Testis (tissue), 3 donors: ENCODE results near the gene NACC2. TPM values are rescaled to one million over a fixed set of nuclear protein-coding genes. Genes with fewer than 3 reads are reported as not detected.

Experiments used
- DNase-seq: peaks from one replicate; pipeline ENCODE4 v3.0.0-alpha.2; 2019
- H3K27ac ChIP-seq, 2 donors: fragments of 200-600 bp; sonication (generic); one replicate each; pipeline ENCODE4 v1.5.1; 2019
- H3K27me3 ChIP-seq: fragments of 200-600 bp; sonication (generic); one replicate; pipeline ENCODE4 v1.5.1; 2019
- H3K36me3 ChIP-seq: fragments of 200-600 bp; sonication (generic); one replicate; pipeline ENCODE4 v1.5.1; 2017; ENCODE audit warnings: low read depth; ENCODE audit errors: missing control alignments
- H3K4me1 ChIP-seq: fragments of 200-600 bp; sonication (generic); one replicate; pipeline ENCODE4 v1.5.1; 2019
- H3K4me3 ChIP-seq, 2 donors: fragments of 200-600 bp; sonication (generic); one replicate each; pipeline ENCODE4 v1.5.1; 2017 to 2019
- H3K9me3 ChIP-seq: fragments of 200-600 bp; sonication (generic); one replicate; pipeline ENCODE4 v1.5.1; 2017
- POLR2A ChIP-seq: fragments of 450-650 bp; IDR thresholded peaks from one replicate; pipeline ENCODE4 v1.6.1; 2017; ENCODE audit warnings: antibody characterized with exemption, mild to moderate bottlenecking, moderate library complexity
- WGBS, 2 donors: methylation state at CpG; one replicate each; pipeline ENCODE4 v1.1.5; 2018; 5-methylcytosine and 5-hydroxymethylcytosine counted together
- intact Hi-C: fragments of 100-400 bp; cut with DNase I; formaldehyde crosslinking; loops from one replicate; pipeline ENCODE4 v1.15.1; 2023; ENCODE audit warnings: low total_unique reads
- polyA plus RNA-seq: library from polyadenylated mRNA; stranded (reverse); fragments of 350-450 nt; fragmentation: Illumina TruSeq; extraction: RNeasy Lipid Tissue Mini Kit (QIAGEN cat#74804); gene quantifications from one replicate; pipeline ENCODE4 v1.2.3, GENCODE V29; 2014; ENCODE audit warnings: low read depth, low replicate concordance; ENCODE audit not compliant: insufficient read depth
- total RNA-seq, 2 donors: library from RNA; depleted of rRNA; stranded (reverse); fragments of >200 nt; gene quantifications; one replicate each; pipeline ENCODE4 v1.2.3, GENCODE V29; 2016
- TF ChIP-seq, protein P1 (sequence below), 3 experiments: fragments of 450-650 bp in 2 of 3; fragments of 200-600 bp in 1 of 3; sonication (generic) in 1 of 3; IDR thresholded peaks; one replicate each; pipeline ENCODE4 v1.5.1; 2016 to 2019; ENCODE audit warnings: antibody characterized with exemption in 3 of 3, mild to moderate bottlenecking in 2 of 3, moderate library complexity in 1 of 3

The NACC2 gene
- total and polyA plus RNA-seq, 3 donors from 2014 or later, result 29.3 to 49.7 (median 49.5) TPM

DNA sequence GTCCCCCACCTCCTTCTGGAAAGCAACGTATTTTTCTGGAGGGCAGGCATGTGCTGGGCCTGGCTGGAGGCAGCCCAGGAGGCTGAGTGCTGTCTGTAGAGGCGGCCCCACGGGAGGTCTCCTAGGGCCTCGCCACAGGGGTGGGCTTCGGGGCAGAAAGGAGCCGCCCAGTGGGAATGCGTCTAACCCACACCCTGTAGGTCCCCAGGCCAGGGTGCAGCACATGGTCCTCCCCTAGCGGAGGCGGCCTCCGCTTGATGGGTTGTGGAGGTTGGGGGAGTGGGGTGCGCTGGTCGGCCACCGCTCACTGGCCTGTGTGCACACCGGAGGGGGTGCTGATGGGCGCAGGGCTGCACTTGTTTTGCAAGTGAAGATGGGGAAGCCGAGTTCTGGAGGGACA is 85.6 kb downstream of the NACC2 start:
- no peak for DNase-seq
- 93% methylated on average over 10 to 16 of the region's 16 CpGs for whole genome bisulfite sequencing, 2 donors
- Histone ChIP-seq H3K27me3 (no peaks in the 10 kb centered on the region), H3K36me3 (no peaks in the 10 kb centered on the region), H3K9me3 (no peaks in the 10 kb centered on the region), H3K4me3 (no peak overlapping the region), H3K27ac (no peak overlapping the region), H3K4me1 (peaks cover 42% of the 10 kb centered on the region)
- TF ChIP-seq, protein P1, sequence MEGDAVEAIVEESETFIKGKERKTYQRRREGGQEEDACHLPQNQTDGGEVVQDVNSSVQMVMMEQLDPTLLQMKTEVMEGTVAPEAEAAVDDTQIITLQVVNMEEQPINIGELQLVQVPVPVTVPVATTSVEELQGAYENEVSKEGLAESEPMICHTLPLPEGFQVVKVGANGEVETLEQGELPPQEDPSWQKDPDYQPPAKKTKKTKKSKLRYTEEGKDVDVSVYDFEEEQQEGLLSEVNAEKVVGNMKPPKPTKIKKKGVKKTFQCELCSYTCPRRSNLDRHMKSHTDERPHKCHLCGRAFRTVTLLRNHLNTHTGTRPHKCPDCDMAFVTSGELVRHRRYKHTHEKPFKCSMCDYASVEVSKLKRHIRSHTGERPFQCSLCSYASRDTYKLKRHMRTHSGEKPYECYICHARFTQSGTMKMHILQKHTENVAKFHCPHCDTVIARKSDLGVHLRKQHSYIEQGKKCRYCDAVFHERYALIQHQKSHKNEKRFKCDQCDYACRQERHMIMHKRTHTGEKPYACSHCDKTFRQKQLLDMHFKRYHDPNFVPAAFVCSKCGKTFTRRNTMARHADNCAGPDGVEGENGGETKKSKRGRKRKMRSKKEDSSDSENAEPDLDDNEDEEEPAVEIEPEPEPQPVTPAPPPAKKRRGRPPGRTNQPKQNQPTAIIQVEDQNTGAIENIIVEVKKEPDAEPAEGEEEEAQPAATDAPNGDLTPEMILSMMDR (IDR thresholded peaks at IDR 0.05), result no peak
- no peak for TF ChIP-seq POLR2A
- intact Hi-C loops, result no loop called here

DNA sequence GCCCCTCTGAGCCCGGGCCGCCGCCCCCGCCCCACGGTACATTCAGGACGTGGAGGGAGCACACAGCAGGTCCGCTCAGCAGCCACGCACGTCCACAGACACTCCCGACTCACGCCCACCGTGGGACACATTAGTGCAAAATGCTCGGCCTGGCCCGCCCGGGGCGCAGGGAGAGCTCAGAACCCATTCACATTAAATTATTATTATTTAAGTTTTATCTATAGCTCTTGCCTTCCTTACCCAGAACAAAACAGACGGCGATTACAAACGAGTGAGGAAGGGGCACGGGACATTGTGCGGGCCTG is 86.4 kb downstream of the NACC2 start:
- 73 to 92% methylated on average over 15 to 21 of the region's 21 CpGs for WGBS, 2 donors
- no peak for TF ChIP-seq POLR2A
- TF ChIP-seq, protein P1 (IDR thresholded peaks at IDR 0.05), result no peak
- H3K36me3 ChIP-seq, result no peaks in the 10 kb centered on the region
- intact Hi-C loops, result no loop called here
- no peak for DNase-seq
- H3K4me1 ChIP-seq, result peaks cover 45% of the 10 kb centered on the region
- H3K9me3 ChIP-seq, result no peaks in the 10 kb centered on the region
- H3K27me3 ChIP-seq, result no peaks in the 10 kb centered on the region
- H3K4me3 ChIP-seq, result no peak overlapping the region
- H3K27ac ChIP-seq, result peak overlapping the region in 1 of 2 donors; percentile 41

DNA sequence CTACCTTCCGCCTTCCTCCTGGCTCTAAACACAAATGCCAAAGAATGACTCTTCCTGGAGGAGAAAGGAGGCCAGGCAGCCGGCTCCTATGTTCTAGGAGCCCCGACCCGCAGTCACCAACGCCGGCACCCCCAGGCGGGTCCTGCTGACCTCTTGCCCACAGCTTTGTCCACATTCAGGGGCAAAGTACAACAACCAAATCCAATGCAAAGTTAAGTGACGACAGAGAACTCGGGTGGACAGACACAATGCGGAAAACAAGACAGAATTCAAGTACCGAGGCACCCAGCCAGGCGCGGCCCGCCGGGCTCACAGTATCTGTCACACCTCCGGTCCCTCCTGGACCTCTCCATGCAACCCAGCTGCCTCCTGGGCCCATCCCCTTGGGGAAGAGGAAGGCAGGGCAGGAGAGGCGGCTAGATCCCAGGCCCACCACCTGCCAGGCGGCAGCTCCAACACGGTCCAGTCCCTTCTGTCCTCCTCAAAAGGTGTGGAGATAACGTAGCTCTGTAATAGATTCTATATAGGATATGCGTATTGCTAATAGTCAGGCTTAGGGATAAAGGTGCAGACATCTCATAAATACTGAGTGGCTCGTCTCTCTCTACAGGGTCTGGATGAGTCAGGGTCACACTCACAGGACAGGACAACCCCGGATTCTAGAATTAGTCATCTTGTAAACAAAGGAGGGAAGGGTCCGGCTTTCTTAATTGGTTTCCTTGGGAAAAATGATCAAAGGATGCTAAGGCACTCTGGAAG is 87.0 kb downstream of the NACC2 start:
- Histone ChIP-seq H3K27ac (peak overlapping the region in 1 of 2 donors; percentile 41), H3K9me3 (no peaks in the 10 kb centered on the region), H3K4me3 (no peak overlapping the region), H3K4me1 (peaks cover 51% of the 10 kb centered on the region), H3K36me3 (no peaks in the 10 kb centered on the region), H3K27me3 (no peaks in the 10 kb centered on the region)
- WGBS, 2 donors, result 80 to 90% methylated on average over 24 of the region's 24 CpGs
- no peak for DNase-seq
- intact Hi-C loops, result no loop called here
- TF ChIP-seq, protein P1 (IDR thresholded peaks at IDR 0.05), result no peak
- TF ChIP-seq POLR2A, result no peak

DNA sequence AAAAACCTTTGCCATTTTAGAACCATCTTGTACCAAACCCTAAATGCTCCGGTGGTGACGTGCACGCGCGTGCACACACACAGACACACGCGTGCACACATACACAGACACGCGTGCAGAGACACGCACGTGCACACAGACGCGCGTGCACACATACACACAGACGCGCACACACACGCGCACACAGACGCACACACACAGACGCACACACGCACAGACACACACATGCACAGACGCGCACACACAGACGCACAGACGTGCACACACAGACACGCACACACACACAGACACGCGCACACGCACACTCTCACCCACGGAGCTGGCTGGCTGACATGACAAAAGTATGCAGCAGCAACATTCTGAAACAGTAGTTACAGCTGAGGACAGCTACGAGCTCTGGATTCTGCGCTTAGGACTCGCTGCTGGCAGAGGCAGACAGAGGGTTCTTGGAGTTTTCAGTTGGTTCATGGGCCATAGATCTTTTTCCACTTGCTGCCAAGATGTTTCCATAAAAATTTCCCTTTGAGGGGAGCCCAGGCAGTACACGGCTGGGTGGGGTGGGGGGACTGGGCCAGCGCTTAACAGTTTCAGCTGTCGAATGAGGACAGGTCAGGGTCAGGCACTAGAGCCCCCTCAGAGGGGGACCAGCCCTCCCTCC is 87.7 kb downstream of the NACC2 start:
- TF ChIP-seq POLR2A, result no peak
- TF ChIP-seq, protein P1 (IDR thresholded peaks at IDR 0.05), result no peak
- no peaks in the 10 kb centered on the region for H3K36me3 ChIP-seq
- intact Hi-C loops, result no loop called here
- peak overlapping the region in 1 of 2 donors; percentile 41 for H3K27ac ChIP-seq
- no peak for DNase-seq
- peaks cover 46% of the 10 kb centered on the region for H3K4me1 ChIP-seq
- H3K9me3 ChIP-seq, result no peaks in the 10 kb centered on the region
- H3K4me3 ChIP-seq, result no peak overlapping the region
- WGBS, 2 donors, result 70 to 78% methylated on average over 26 to 36 of the region's 36 CpGs
- H3K27me3 ChIP-seq, result no peaks in the 10 kb centered on the region

DNA sequence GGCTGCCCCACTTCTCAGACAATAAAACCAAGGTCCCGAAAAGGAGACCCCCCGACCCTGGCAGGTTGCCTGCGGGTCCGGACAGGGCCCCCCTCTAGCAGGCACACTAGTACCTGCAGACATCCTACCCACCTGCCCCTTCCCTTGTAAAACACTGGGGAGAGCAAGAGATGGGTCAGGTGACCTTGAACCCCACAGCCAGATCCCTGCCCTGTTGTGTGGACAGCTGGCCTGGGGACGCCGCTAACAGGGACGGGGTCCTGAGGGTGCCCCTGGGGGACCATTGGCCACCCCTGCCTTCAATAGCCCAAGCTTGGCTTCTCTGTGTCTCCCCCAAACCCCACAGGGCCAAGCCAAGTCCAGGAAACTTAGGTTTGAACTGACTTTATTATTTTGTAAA is 88.9 kb downstream of the NACC2 start:
- H3K4me1 ChIP-seq, result peaks cover 38% of the 10 kb centered on the region
- 71 to 79% methylated on average over 7 of the region's 7 CpGs for WGBS, 2 donors

More for the DNA sequence above, 88.9 kb downstream of the NACC2 start:
- H3K9me3 ChIP-seq, result no peaks in the 10 kb centered on the region
- H3K4me3 ChIP-seq, result no peak overlapping the region
- no peaks in the 10 kb centered on the region for H3K27me3 ChIP-seq
- intact Hi-C loops, result no loop called here
- H3K36me3 ChIP-seq, result no peaks in the 10 kb centered on the region
- DNase-seq, result no peak
- no peak for TF ChIP-seq POLR2A
- TF ChIP-seq, protein P1 (IDR thresholded peaks at IDR 0.05), result no peak
- H3K27ac ChIP-seq, result peak overlapping the region; percentile 50 to 53
